GM06990 (cell line): ENCODE measurements around the gene SIM1.

ENCODE experiments used
- DNase-seq: peaks from one replicate; pipeline ENCODE4 v3.0.0-alpha.2; 2011; ENCODE audit not compliant: insufficient read length; ENCODE audit errors: extremely low read depth
- H3K27me3 ChIP-seq: replicated peaks from 2 replicates; pipeline ENCODE4 v1.6.0; 2011; ENCODE audit warnings: low read length; ENCODE audit not compliant: control insufficient read depth, insufficient read depth
- H3K36me3 ChIP-seq: 2 replicates; pipeline ENCODE4 v1.5.1; 2011; ENCODE audit warnings: low read length; ENCODE audit not compliant: control insufficient read depth, insufficient read depth
- H3K4me3 ChIP-seq: replicated peaks from 2 replicates; pipeline ENCODE4 v1.5.1; 2011; ENCODE audit warnings: low read depth, mild to moderate bottlenecking, control low read depth, low read length
- TF ChIP-seq, protein P1 (sequence below): IDR thresholded peaks from 2 replicates; pipeline ENCODE4 v1.5.1; 2011; ENCODE audit warnings: low read length, control low read depth, mild to moderate bottlenecking, inconsistent platforms; ENCODE audit not compliant: insufficient read depth, poor library complexity, severe bottlenecking

Gene SIM1

DNA sequence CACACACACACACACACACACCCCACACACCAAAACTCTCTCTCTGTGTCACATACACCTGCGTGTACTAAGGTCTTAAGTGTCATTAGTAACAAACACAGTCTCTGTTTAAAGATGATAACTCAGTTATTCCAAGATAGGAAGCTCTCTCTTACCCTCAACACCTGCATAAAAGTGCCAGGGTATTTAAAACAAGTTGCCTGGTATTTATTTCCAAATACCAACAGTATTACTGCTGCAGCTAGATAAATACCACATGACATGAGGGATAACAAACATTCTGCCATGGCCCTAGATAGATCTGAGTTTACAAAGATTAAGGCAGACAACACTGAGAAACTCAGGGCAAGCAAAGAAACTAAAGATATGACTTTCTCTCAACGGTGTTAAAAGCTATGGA, 118.5 kb downstream of the SIM1 start:
- H3K27me3 ChIP-seq: no peaks in the 10 kb centered on the region
- H3K36me3 ChIP-seq: no peaks in the 10 kb centered on the region
- H3K4me3 ChIP-seq: no peak overlapping the region
- TF ChIP-seq, protein P1, sequence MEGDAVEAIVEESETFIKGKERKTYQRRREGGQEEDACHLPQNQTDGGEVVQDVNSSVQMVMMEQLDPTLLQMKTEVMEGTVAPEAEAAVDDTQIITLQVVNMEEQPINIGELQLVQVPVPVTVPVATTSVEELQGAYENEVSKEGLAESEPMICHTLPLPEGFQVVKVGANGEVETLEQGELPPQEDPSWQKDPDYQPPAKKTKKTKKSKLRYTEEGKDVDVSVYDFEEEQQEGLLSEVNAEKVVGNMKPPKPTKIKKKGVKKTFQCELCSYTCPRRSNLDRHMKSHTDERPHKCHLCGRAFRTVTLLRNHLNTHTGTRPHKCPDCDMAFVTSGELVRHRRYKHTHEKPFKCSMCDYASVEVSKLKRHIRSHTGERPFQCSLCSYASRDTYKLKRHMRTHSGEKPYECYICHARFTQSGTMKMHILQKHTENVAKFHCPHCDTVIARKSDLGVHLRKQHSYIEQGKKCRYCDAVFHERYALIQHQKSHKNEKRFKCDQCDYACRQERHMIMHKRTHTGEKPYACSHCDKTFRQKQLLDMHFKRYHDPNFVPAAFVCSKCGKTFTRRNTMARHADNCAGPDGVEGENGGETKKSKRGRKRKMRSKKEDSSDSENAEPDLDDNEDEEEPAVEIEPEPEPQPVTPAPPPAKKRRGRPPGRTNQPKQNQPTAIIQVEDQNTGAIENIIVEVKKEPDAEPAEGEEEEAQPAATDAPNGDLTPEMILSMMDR: no peak
- DNase-seq: no peak

DNA sequence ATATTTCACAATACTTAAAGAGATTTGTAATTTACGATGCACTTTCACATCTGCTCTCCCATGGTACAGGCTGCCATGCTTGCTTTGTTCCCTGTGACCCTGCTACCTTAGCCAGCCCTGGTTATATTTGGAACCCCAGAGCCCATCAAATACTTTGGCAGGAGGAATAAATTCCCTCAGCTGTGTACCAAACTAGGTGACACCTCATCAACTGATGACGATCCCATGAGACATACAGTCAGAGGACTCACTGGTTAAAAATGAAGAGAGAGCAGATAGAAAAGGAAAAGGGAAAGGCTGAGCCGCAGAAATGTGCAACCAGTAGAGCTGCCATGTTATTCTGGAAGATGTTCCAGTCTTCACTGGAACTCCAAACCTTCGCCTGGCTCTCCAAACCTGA, 120.0 kb downstream of the SIM1 start:
- TF ChIP-seq, protein P1: no peak
- H3K36me3 ChIP-seq: no peaks in the 10 kb centered on the region
- no peak for DNase-seq
- H3K27me3 ChIP-seq: no peaks in the 10 kb centered on the region
- H3K4me3 ChIP-seq: no peak overlapping the region

DNA sequence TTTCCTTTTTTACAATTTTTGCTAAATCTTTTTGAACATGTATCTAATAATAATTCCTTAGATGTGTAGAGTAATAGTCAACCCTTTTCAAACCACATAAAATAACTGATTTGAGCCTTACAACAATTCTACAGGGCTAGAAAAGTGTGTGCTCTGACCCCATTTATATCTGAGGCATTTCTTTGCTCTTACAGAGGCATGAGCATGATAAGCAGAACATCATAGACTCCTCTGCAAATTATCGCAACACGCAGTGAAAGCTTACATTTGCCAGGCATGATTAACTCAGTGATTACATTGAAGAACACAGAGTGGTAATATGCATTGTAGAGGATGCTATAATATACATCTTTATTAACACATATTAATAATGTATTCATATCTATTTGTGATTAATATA, 120.4 kb downstream of the SIM1 start:
- Histone ChIP-seq H3K4me3 (no peak overlapping the region), H3K27me3 (no peaks in the 10 kb centered on the region), H3K36me3 (no peaks in the 10 kb centered on the region)
- TF ChIP-seq, protein P1: no peak
- no peak for DNase-seq

DNA sequence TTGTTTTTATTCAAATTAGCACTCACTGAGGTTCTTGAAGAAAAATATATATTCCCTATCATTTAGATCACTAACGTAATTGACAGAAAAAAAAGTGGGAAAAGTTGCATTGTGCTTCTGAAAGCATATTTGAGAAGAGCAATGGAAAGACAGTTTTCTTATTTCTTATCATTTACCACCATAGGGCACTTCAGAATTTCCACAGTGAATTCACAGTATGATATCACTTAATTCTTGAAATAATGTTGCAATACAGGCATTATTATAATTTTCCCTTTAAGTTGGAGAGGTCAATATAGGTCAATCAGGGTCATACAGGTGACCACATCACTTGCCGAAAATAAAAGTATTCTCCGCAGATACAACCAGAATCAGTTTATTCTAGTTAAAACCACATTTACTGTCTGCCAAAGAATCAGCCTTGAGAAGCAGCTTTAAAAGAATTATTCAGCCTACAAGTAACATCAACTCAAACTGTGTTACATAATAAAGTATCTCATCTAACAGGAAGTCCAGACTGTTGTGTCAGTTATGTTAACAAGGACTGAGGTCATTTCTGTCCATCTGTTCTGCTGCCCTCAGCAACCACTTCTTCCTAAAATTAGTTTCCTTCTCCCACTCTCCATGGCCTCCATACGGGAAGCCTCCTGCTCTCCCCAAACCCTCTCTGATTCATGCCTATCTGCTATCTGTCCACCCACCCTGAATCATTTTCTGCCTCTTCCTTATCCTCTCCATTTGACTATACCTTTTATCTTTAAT, 121.2 kb downstream of the SIM1 start:
- Histone ChIP-seq H3K4me3 (no peak overlapping the region), H3K27me3 (no peaks in the 10 kb centered on the region), H3K36me3 (no peaks in the 10 kb centered on the region)
- TF ChIP-seq, protein P1: no peak
- DNase-seq: no peak

DNA sequence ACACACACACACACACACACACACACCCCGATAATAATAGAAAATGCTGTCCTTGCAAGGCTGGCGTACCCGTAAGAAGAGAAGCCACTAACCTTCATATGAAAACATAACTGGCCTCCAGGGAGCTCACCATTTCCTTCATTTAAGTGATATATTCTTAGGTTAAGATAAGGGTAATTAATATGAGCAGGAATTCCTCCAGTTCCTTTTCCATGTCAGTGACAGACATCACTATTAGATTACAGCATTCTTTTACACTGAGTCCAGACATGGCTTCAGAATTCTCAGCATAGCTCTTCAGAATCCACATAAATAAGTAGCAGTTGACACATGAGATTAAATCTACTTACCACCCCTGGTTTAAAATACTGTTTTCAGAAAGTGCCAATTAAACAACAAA, 121.9 kb downstream of the SIM1 start:
- Histone ChIP-seq H3K4me3 (no peak overlapping the region), H3K27me3 (no peaks in the 10 kb centered on the region), H3K36me3 (no peaks in the 10 kb centered on the region)
- no peak for DNase-seq
- TF ChIP-seq, protein P1: no peak

DNA sequence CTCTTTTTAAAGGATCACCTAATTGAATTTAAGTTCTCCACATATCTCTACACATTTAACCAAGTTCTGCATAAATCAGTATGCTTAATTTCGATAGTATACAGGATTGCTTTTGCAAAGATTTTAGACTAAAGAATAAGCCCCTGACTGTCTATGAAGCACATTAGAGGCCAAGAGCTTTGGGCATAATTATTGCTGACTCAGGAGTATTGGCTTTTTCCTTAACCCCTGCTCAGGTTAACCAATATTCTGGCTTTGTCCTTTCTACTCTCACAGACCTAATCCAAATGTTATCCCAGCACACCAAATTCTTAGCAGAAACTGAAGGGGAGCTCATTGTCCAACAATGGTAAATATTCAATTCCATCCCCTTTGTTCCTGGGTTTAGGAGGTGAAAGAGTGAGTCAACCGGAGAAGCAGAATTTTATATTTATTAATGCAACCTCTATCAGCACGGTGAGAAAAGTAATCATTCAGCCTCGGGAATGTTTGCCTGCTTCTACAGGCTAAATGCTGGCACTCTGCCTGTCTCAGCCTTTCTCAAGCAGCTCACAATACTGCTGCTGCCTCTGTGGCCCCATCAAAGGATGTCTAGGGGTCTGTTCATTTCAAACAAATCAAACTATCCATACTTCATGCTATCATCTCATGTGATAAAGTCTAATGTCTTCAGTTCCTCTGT, 125.0 kb downstream of the SIM1 start:
- Histone ChIP-seq H3K4me3 (no peak overlapping the region), H3K27me3 (no peaks in the 10 kb centered on the region; the same call in none of the 2 replicates), H3K36me3 (no peaks in the 10 kb centered on the region)
- DNase-seq: no peak
- TF ChIP-seq, protein P1: no peak
